SK-MEL-5 (cell line): ENCODE measurements around the gene SLC9C1. TPM values are rescaled to one million over a fixed set of nuclear protein-coding genes. Genes with fewer than 3 reads are reported as not detected.
"Not testable (repeated sequence)": the region's sequence is repeated elsewhere in the genome, so short reads cannot be mapped to it uniquely, and the experiment has no call there.

Source experiments
- DNase-seq: peaks from one replicate; pipeline ENCODE4 v3.0.0-alpha.2; 2016; ENCODE audit warnings: low read depth, low spot score
- in situ Hi-C: cut with HindIII; loops from 2 replicates; pipeline ENCODE4 v1.10.0; 2016; ENCODE audit warnings: low sequenced_read_pairs, high pct_unique_total_duplicates, low pct_unique_long_range_greater_than_20kb
- total RNA-seq: library from RNA; depleted of rRNA; stranded (reverse); fragments of >200 nt; shearing (Covaris generic); gene quantifications from 2 replicates; pipeline ENCODE4 v1.2.3, GENCODE V29; 2014

The SLC9C1 gene
- total RNA-seq, 1 experiment from 2014 or later = 0.11 TPM

- in situ Hi-C loops = no loop called here
- DNase-seq = no peak
Measured at GRCh38 chr3:112247900-112248299, 46.1 kb downstream of the SLC9C1 start.

- in situ Hi-C loops = no loop called here
- DNase-seq = no peak
Measured at GRCh38 chr3:112247350-112247749, 46.7 kb downstream of the SLC9C1 start.

GRCh38 chr3:112233083-112233482 is 60.9 kb downstream of the SLC9C1 start:
- in situ Hi-C loops = no loop called here

GRCh38 chr3:112231727-112232126 is 62.3 kb downstream of the SLC9C1 start:
- in situ Hi-C loops = no loop called here
- DNase-seq = no peak

More at GRCh38 chr3:112233083-112233482, 60.9 kb downstream of the SLC9C1 start:
- DNase-seq = no peak

GRCh38 chr3:112230033-112230432 is 64.0 kb downstream of the SLC9C1 start:
- DNase-seq = peak; percentile 29
- in situ Hi-C loops = no loop called here

GRCh38 chr3:112228786-112229185 is 65.2 kb downstream of the SLC9C1 start:
- in situ Hi-C loops = no loop called here
- peak; percentile 68 for DNase-seq

- in situ Hi-C loops = no loop called here
- no peak for DNase-seq
Measured at GRCh38 chr3:112200317-112200666, 93.7 kb downstream of the SLC9C1 start.

- in situ Hi-C loops = no loop called here
- DNase-seq = no peak
Measured at GRCh38 chr3:112199622-112200316, 94.2 kb downstream of the SLC9C1 start.

GRCh38 chr3:112197131-112197530 is 96.9 kb downstream of the SLC9C1 start:
- DNase-seq = no peak
- in situ Hi-C loops = no loop called here

- DNase-seq = no peak
- in situ Hi-C loops = no loop called here
Measured at GRCh38 chr3:112187300-112187699, 106.7 kb downstream of the SLC9C1 start.

GRCh38 chr3:112185423-112186035 is 108.5 kb downstream of the SLC9C1 start:
- in situ Hi-C loops, DNase-seq: not testable (repeated sequence)

GRCh38 chr3:112175646-112176045 is 118.4 kb downstream of the SLC9C1 start:
- DNase-seq = no peak
- in situ Hi-C loops = no loop called here

- in situ Hi-C loops = no loop called here
Measured at GRCh38 chr3:112175037-112175436, 119.0 kb downstream of the SLC9C1 start.

GRCh38 chr3:112171144-112171543 is 122.9 kb downstream of the SLC9C1 start:
- in situ Hi-C loops = no loop called here

More at GRCh38 chr3:112175037-112175436, 119.0 kb downstream of the SLC9C1 start:
- DNase-seq = no peak

GRCh38 chr3:112170046-112170445 is 124.0 kb downstream of the SLC9C1 start:
- in situ Hi-C loops = no loop called here
- DNase-seq = peak; percentile 19

More at GRCh38 chr3:112171144-112171543, 122.9 kb downstream of the SLC9C1 start:
- DNase-seq = no peak

GRCh38 chr3:112167758-112168157 is 126.3 kb downstream of the SLC9C1 start:
- in situ Hi-C loops = no loop called here
- no peak for DNase-seq

- no peak for DNase-seq
- in situ Hi-C loops = loop anchor here (25.0 kb wide), 1 partner anchor 138 kb away; the partner anchor contains the start of gene SLC9C1
Measured at GRCh38 chr3:112149136-112149535, 144.9 kb downstream of the SLC9C1 start.

GRCh38 chr3:112143689-112144088 is 150.3 kb downstream of the SLC9C1 start:
- DNase-seq = no peak
- in situ Hi-C loops = loop anchor here (25.0 kb wide), 1 partner anchor 144 kb away; the partner anchor contains the start of gene SLC9C1

GRCh38 chr3:112143251-112143650 is 150.8 kb downstream of the SLC9C1 start:
- in situ Hi-C loops = loop anchor here (25.0 kb wide), 1 partner anchor 144 kb away; the partner anchor contains the start of gene SLC9C1
- DNase-seq = no peak
